Epithelial cell of proximal tubule (primary cell): ENCODE results near the gene SLC38A4. TPM values are rescaled to one million over a fixed set of nuclear protein-coding genes. Genes with fewer than 3 reads are reported as not detected.

ENCODE experiments used
- DNase-seq: peaks from one replicate; pipeline ENCODE4 v3.0.0-alpha.2; 2011; ENCODE audit warnings: low read depth
- H3K4me3 ChIP-seq: 2 replicates; pipeline ENCODE4 v1.5.1; 2011; ENCODE audit warnings: low read depth, mild to moderate bottlenecking, low read length
- total RNA-seq: library from RNA; depleted of rRNA; stranded (reverse); fragments of >200 nt; gene quantifications from 2 replicates; pipeline ENCODE4 v1.2.3, GENCODE V29; 2015
- TF ChIP-seq, protein P1 (sequence below): conservative IDR thresholded peaks from 2 replicates; pipeline ENCODE4 v1.5.1; 2012; ENCODE audit warnings: low read depth, mild to moderate bottlenecking, low read length

SLC38A4 gene
- total RNA-seq, 1 donor from 2014 or later = not detected

DNA sequence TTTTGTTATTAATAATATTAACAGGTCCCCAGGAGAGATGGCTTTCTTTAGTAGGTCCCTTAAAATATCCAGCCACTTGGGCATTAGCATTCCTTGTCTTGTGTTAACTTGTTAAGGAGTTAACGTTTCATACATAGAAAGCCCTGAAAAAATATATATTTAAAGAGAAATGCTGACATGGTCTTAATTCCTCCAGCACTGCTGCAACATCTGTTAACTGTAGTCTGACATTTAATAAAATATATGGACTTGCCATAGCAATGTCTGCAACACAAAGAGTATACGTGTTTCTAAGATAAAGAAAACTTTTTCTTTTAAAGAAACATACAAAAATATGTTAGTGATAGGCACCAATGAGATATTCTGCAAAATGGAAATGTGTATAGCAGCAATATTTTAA is 10.0 kb downstream of the SLC38A4 start:
- DNase-seq = no peak
- TF ChIP-seq, protein P1, sequence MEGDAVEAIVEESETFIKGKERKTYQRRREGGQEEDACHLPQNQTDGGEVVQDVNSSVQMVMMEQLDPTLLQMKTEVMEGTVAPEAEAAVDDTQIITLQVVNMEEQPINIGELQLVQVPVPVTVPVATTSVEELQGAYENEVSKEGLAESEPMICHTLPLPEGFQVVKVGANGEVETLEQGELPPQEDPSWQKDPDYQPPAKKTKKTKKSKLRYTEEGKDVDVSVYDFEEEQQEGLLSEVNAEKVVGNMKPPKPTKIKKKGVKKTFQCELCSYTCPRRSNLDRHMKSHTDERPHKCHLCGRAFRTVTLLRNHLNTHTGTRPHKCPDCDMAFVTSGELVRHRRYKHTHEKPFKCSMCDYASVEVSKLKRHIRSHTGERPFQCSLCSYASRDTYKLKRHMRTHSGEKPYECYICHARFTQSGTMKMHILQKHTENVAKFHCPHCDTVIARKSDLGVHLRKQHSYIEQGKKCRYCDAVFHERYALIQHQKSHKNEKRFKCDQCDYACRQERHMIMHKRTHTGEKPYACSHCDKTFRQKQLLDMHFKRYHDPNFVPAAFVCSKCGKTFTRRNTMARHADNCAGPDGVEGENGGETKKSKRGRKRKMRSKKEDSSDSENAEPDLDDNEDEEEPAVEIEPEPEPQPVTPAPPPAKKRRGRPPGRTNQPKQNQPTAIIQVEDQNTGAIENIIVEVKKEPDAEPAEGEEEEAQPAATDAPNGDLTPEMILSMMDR = no peak
- no peak overlapping the region for H3K4me3 ChIP-seq

DNA sequence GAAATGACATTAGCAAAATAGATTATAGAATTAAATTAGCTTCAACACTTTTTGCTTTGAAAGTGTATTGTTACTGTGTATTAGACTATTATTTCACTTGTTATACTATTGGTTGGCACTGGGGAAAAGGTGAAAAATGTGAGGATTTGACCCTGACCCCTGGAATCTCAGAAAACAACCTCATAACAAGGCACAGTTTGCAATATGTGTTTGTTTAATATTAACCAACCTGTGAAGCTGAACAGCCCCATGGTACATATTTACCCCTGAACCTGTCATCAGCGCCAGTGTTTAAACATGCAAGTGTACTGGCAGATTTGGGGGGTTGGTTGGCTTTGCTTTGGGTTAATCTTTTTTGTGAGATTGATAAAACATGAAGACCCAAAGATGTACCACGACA is 11.7 kb downstream of the SLC38A4 start:
- TF ChIP-seq, protein P1 = no peak
- no peak for DNase-seq
- H3K4me3 ChIP-seq = no peak overlapping the region

DNA sequence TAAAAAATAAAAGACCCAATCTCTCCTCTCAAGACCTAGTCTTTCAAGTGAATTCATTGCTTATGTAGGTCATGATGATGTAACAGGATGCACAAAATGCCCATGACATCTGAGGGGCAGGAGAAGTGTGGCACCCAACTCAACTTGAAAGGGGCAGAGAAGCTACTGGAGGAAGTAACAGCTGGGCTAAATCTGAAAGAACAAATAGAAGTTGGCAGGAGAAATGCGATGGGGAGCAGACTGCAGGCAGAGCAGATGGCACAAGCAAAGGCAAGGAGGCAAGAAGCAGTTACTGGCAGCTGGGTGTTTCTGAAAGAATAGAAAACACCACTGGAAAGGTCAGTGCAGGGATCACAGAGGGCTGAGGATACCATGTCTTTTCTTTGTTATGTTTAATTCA is 14.6 kb downstream of the SLC38A4 start:
- TF ChIP-seq, protein P1 = no peak
- DNase-seq = no peak

DNA sequence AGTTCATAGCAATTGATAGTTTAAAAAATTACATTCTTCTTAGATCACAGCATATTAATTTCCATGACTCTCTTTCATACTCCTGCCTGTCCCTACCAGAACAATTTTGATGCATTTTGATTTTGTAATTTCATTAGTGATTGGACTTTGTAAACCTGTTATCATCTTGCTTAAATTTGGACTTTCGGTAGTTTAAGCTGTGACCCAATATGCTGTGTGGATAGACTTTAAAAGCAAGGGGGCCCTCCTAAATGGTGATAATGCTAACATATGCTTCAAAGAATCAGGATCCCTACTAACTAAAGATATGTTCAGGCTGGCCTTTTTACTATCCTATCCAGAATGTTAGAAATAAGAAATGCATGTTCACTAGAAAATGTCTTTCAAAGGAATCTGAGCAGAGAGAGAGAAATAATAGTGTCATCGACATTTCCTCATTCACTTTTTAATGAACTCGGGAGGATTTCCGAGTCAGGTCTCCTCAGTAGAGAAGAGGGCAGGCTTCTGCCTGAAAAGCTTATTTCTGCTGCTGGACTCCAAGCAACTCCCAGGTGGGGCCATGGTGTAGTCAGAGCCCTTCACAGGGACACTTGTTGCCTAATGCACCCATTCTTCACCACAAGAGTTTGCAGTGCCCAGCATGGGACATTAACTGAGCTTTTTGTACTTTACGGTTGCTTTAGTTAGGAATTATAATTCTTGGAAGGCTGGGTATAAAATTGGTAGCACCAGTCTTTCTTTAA is 16.7 kb downstream of the SLC38A4 start:
- TF ChIP-seq, protein P1 = no peak
- no peak for DNase-seq
- no peak overlapping the region for H3K4me3 ChIP-seq

More for the DNA sequence above, 14.6 kb downstream of the SLC38A4 start:
- H3K4me3 ChIP-seq = no peak overlapping the region

DNA sequence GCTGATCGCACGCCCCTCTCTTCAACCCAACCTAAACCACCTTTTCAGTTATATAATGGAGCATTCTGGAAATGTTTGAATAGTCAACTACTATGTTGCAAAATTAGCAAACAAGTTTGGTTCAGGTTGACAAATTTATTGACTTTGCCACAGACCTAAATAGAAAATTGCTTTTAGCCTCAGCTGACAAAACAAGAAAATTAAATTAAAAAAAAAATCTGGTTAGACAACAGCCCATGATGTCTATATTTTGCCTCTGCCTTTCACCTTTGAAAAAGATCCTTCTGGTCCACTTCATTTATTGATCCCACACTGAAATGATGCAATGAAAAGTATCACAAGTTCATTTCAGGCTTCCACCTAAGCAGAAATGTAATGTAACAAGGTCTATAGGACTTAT is 17.5 kb downstream of the SLC38A4 start:
- no peak for DNase-seq
- TF ChIP-seq, protein P1 = no peak

DNA sequence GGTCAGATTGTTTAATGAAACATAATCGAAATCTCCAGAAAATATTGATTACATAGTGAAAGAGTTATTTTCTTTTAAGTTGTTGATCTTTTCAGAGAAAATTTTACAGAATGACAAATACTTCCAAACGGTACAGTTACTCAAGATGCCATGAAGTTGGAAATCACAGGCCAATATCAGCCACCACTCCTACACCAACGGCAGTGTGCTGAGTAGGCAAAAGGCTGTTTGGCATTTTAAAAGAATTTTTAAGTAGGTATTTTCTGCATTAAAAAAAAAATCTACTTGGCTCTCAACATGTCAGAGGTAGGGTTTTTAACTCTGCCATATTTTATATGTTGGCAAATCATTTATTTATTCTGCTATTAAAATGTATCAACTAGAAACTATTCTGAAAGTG is 21.7 kb downstream of the SLC38A4 start:
- no peak overlapping the region for H3K4me3 ChIP-seq
- no peak for DNase-seq
- TF ChIP-seq, protein P1 = no peak

More for the DNA sequence above, 17.5 kb downstream of the SLC38A4 start:
- H3K4me3 ChIP-seq = no peak overlapping the region

DNA sequence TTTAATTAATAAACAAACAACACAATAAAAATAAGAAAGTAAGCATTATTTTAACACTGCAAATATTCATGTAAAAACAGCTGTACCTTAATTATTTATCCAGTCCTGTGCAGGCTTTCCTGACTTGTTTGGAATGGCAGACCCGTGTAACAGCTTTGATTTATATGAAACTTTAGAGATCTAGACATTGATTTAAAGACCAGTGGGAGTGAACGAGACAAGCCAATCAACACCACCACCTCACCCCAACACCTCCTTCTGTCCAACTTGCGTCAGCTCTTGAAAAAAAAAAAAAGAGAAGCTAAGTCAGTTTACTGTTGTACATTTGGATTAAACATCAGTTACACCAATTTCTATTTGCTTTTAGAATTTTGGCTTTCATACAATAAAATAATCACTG is 22.3 kb downstream of the SLC38A4 start:
- no peak for DNase-seq
- no peak overlapping the region for H3K4me3 ChIP-seq
- TF ChIP-seq, protein P1 = no peak
